ENCODE measurements around the gene DDX1.

DDX1 gene

DNA sequence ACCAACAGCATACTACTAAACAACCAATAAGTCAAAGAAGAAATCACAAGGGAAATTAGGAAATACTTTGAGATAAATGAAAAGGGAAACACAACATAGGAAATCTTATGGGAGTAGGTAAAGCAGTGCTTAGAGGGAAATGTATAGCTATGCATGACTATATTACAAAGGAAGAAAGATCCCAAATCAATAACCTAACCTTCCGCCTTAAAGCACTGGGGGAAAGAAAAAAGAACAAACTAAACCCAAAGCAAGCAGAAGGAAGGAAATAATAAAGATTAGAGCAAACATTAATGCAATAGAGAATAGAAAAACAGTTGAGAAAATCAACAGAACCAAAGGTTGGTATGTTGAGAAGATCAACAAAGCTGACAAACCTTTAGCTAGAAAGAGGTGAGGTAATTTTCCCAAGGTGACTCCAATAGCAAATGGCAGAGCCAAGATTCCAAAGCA, 49.9 kb downstream of the DDX1 start:
- TF ChIP-seq, protein P1, sequence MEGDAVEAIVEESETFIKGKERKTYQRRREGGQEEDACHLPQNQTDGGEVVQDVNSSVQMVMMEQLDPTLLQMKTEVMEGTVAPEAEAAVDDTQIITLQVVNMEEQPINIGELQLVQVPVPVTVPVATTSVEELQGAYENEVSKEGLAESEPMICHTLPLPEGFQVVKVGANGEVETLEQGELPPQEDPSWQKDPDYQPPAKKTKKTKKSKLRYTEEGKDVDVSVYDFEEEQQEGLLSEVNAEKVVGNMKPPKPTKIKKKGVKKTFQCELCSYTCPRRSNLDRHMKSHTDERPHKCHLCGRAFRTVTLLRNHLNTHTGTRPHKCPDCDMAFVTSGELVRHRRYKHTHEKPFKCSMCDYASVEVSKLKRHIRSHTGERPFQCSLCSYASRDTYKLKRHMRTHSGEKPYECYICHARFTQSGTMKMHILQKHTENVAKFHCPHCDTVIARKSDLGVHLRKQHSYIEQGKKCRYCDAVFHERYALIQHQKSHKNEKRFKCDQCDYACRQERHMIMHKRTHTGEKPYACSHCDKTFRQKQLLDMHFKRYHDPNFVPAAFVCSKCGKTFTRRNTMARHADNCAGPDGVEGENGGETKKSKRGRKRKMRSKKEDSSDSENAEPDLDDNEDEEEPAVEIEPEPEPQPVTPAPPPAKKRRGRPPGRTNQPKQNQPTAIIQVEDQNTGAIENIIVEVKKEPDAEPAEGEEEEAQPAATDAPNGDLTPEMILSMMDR (IDR thresholded peaks at IDR 0.05; ENCODE audit: extremely low read depth, missing control alignments) = no peak

DNA sequence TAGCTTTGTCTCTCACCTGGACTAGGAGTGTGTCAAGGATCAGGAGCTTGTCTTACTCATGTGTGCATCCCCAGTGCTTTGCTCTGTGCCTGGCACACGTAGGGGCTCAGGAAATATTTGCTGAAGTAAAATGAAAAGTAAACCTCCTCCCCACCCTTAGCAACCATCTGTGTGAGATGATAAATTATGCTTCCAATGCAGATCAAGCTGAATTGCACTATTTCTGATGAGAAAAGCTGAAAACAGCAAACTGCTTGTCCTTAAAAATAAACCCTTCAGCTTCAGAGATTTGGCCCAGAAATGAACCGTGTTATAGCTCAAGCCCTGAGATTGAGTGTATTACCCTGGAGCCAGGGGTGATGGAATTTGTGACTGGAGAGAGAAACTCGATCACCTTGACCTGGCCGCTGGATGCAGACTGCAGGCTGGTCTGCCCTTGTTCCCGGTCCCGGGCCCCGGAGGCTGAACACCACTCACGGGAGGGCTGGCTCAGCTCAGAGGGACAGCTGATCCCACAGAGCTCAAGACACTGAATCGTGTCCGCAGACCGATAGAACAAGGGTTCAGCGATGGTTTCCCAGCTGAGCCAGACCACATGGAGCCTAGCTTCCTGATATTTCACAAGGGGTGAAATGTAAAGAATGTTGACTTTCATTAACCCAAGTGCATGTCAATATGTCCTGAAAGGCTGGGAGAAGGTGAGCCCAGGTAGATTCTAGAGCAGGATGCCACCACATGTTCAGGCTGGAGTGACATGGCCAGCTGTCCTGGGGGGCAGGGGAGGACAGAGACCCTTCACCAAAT, 50.5 kb downstream of the DDX1 start:
- TF ChIP-seq, protein P1 (IDR thresholded peaks at IDR 0.05; ENCODE audit: extremely low read depth, missing control alignments) = no peak
- no peak for DNase-seq (ENCODE audit: low spot score)

More for the DNA sequence above, 49.9 kb downstream of the DDX1 start:
- no peak for DNase-seq (ENCODE audit: low spot score)

DNA sequence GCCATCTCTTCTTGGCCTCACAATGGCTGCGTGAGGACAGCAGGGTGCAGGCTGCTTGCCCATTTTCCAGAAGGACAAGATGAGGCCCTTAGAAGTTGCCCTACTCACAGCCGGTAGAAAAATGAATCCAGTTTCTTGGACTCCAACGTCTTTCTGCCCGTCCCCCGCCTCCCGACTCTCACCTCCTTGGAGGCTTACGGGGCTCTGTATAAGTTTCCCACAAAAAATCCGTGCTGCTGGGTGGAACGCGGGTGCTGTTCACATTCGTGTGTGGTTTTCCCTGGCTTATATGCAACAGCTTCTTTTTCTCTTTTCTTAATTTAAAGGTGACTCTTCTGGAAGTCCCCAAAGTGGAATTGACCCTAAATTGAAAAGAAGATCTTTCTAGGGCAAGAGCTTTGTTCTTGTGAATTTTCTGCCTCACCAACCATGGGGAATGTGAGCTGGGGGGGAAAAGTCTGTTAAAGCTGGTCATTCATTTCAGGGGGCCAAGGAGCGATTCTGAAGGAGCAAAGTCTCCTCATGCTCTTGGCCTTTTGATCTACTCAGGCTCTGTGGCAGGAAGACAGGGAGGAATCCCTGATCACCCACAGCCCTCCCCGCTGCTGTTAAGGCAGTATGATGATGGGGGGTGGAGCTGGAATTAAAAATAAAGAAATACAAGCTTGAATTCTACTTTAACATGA, 51.3 kb downstream of the DDX1 start:
- TF ChIP-seq, protein P1 (IDR thresholded peaks at IDR 0.05; ENCODE audit: extremely low read depth, missing control alignments) = no peak
- no peak for DNase-seq (ENCODE audit: low spot score)

DNA sequence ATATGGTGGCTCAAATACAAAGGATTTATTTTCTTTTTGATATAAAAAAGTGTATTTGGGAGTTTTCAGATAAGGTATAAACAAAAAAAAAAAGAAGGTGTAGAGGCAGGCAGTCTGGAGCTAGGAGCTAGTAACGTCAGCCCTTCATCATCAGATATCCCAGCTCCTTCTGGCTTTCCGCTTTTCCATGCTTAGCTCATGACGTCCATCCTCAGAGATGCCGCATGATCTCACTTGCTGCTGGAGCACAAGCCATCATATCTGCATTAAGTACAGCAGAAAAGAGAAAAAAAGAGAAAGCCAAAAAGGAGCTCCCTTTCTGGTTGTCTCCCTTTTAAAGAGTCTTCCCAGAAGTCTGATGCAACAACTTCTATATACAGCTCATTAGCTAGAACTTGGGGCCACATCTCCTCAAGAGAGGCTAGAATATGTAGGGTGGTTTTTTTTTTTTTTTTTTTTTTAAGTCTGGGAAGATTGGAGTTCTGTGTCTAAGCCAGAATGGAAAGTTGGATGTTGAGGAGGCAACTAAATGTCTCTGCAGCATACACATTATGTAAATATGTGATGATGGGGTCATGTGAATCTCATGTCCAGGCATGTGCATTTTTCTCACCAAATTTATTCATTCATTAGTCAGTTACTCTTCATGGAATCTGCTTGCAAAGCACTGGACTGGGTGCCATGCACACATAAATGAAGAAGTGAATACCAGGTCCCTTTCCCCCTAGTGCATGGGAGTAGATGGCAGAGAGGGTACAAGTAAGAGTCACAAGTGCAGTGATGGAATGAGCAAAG, 52.3 kb downstream of the DDX1 start:
- no peak for DNase-seq (ENCODE audit: low spot score)

DNA sequence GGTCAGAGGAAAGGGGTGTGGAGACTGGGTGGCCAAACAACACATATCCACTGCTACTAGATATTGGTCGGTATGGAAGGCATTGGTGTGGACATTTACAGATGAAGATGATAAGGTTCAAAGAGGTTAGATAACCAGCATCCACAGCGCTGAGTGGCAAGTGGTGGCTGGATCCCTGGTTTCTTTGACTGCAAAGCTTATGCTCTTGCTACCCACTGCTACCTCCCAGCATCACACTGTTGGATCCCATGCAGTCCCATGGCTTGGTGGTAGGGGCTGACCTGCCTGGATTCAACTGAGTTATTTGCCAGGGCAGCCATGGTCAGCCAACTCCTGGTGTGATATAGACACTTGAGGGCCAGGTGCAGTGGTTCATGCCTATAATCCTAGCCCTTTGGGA, 53.6 kb downstream of the DDX1 start:
- TF ChIP-seq, protein P1 (IDR thresholded peaks at IDR 0.05; ENCODE audit: extremely low read depth, missing control alignments) = no peak
- DNase-seq (ENCODE audit: low spot score) = no peak

More for the DNA sequence above, 52.3 kb downstream of the DDX1 start:
- TF ChIP-seq, protein P1 (IDR thresholded peaks at IDR 0.05; ENCODE audit: extremely low read depth, missing control alignments) = no peak

DNA sequence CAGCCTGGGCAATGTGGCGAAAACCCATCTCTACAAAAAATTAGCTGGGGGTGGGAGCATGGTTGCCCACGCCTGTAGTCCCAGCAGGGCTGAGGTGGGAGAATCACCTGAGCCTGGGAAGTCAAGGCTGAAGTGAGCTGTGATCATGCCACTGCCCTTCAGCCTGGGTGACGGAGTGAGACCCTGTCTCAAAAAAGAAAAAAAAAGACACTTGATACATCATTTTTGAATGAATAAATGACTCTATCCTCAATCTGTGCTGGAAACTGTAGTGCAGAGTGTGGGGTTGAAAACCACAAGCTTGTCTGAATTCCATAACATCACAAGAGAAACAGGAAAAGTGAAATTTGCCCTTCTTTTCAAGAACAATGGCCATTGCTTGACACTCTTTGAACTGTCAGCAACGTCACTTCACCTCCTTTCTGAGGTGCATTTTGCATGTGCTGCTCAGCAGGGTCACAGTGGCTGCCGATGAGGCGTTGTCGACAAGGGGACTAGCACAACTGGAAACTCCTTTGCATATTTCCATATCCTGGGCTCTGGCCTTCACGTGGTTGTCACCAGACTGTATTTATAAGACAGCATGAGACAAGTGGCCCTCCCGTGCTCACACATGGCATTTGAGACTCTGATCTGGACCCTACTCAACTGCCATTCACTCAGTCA, 54.2 kb downstream of the DDX1 start:
- DNase-seq (ENCODE audit: low spot score) = no peak

More for the DNA sequence above, 54.2 kb downstream of the DDX1 start:
- TF ChIP-seq, protein P1 (IDR thresholded peaks at IDR 0.05; ENCODE audit: extremely low read depth, missing control alignments) = no peak
